ENCODE measurements around the gene SIPA1L3. TPM values are rescaled to one million over a fixed set of nuclear protein-coding genes. Genes with fewer than 3 reads are reported as not detected.

Gene SIPA1L3
- total and polyA plus RNA-seq, 2 of the 13 experiments (the other 11 are each of a cell fraction or from before 2014, with no cell fraction given): 5.5 to 7.7 TPM

DNA sequence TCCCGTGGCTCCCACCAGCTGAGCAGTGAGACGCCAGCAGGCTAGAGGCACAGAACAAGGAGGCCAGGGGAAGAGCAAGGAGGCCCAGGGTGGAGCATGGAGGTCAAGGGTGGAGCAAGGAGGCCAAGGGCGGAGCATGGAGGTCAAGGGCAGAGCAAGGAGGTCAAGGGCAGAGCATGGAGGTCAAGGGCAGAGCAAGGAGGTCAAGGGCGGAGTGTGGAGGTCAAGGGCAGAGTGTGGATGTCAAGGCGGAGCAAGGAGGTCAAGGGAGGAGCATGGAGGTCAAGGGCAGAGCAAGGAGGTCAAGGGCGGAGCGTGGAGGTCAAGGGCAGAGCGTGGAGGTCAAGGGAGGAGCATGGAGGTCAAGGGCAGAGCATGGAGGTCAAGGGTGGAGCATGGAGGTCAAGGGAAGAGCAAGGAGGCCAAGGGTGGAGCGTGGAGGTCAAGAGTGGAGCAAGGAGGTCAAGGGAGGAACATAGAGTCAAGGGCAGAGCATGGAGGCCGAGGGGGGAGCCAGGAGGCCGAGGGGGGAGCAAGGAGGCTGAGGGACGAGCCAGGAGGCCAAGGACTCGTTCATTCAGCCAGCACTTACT, 289.3 kb downstream of the SIPA1L3 start:
- BruUV-seq (replicated peaks): no TSS peak
- no peaks in the 10 kb centered on the region for H4K20me1 ChIP-seq (ENCODE audit: insufficient read depth, low read length)

More for the DNA sequence above, 289.3 kb downstream of the SIPA1L3 start:
- Histone ChIP-seq H3K79me2 (ENCODE audit: insufficient read depth, low read length) (no peaks in the 10 kb centered on the region), H3K9me3 (ENCODE audit: low read length) (no peaks in the 10 kb centered on the region), H3K4me1 (ENCODE audit: insufficient read depth, low read length) (peaks cover 13% of the 10 kb centered on the region), H2AFZ (ENCODE audit: low read length) (no peak overlapping the region), H3K27me3 (ENCODE audit: control insufficient read depth in 1 of 2, insufficient read depth in 2 of 2, low read length in 2 of 2) (no peaks in the 10 kb centered on the region), H3K4me2 (ENCODE audit: low read depth, low read length) (no peak overlapping the region), H3K4me3 (replicated peaks in 1 of 3; ENCODE audit: insufficient read depth in 1 of 3, low read depth in 2 of 3, low read length in 3 of 3) (no peak overlapping the region), H3K36me3 (replicated peaks in 1 of 2; ENCODE audit: control insufficient read depth in 1 of 2, insufficient read depth in 2 of 2, low read length in 2 of 2) (no peaks in the 10 kb centered on the region), H3K27ac (ENCODE audit: extremely low read length, insufficient read depth, low read length) (no peak overlapping the region), H3K9ac (ENCODE audit: insufficient read depth, low read depth, low read length) (no peak overlapping the region)
- WGBS (ENCODE audit: low lambda C conversion rate): 93% methylated on average over 13 of the region's 13 CpGs
- TF ChIP-seq, protein P1, sequence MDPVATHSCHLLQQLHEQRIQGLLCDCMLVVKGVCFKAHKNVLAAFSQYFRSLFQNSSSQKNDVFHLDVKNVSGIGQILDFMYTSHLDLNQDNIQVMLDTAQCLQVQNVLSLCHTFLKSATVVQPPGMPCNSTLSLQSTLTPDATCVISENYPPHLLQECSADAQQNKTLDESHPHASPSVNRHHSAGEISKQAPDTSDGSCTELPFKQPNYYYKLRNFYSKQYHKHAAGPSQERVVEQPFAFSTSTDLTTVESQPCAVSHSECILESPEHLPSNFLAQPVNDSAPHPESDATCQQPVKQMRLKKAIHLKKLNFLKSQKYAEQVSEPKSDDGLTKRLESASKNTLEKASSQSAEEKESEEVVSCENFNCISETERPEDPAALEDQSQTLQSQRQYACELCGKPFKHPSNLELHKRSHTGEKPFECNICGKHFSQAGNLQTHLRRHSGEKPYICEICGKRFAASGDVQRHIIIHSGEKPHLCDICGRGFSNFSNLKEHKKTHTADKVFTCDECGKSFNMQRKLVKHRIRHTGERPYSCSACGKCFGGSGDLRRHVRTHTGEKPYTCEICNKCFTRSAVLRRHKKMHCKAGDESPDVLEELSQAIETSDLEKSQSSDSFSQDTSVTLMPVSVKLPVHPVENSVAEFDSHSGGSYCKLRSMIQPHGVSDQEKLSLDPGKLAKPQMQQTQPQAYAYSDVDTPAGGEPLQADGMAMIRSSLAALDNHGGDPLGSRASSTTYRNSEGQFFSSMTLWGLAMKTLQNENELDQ (CRISPR knock-in tag; IDR thresholded peaks at IDR 0.05; ENCODE audit: borderline replicate concordance): no peak
- no peak for TF ChIP-seq ZNF605 (CRISPR knock-in tag; IDR thresholded peaks at IDR 0.05)
- TF ChIP-seq NR2F6 (IDR thresholded peaks at IDR 0.05): peak; percentile 57; the same call in 1 of the 2 replicates
- no peak for TF ChIP-seq NR2F6 (CRISPR knock-in tag; IDR thresholded peaks at IDR 0.05)
- TF ChIP-seq NR2F2 (IDR thresholded peaks at IDR 0.05; ENCODE audit: borderline replicate concordance, low read depth): peak; percentile 62; the same call in 1 of the 2 replicates
- TF ChIP-seq, protein P2, sequence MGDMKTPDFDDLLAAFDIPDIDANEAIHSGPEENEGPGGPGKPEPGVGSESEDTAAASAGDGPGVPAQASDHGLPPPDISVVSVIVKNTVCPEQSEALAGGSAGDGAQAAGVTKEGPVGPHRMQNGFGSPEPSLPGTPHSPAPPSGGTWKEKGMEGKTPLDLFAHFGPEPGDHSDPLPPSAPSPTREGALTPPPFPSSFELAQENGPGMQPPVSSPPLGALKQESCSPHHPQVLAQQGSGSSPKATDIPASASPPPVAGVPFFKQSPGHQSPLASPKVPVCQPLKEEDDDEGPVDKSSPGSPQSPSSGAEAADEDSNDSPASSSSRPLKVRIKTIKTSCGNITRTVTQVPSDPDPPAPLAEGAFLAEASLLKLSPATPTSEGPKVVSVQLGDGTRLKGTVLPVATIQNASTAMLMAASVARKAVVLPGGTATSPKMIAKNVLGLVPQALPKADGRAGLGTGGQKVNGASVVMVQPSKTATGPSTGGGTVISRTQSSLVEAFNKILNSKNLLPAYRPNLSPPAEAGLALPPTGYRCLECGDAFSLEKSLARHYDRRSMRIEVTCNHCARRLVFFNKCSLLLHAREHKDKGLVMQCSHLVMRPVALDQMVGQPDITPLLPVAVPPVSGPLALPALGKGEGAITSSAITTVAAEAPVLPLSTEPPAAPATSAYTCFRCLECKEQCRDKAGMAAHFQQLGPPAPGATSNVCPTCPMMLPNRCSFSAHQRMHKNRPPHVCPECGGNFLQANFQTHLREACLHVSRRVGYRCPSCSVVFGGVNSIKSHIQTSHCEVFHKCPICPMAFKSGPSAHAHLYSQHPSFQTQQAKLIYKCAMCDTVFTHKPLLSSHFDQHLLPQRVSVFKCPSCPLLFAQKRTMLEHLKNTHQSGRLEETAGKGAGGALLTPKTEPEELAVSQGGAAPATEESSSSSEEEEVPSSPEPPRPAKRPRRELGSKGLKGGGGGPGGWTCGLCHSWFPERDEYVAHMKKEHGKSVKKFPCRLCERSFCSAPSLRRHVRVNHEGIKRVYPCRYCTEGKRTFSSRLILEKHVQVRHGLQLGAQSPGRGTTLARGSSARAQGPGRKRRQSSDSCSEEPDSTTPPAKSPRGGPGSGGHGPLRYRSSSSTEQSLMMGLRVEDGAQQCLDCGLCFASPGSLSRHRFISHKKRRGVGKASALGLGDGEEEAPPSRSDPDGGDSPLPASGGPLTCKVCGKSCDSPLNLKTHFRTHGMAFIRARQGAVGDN (CRISPR knock-in tag; IDR thresholded peaks at IDR 0.05): peak; percentile 16; the same call in 1 of the 2 replicates
- peak; percentile 88 for TF ChIP-seq ESRRA (CRISPR knock-in tag; IDR thresholded peaks at IDR 0.05; ENCODE audit: low read depth)
- 0 out of 2 replicates have a peak, but pooled peaks have one; percentile 33 for TF ChIP-seq NR2C2 (CRISPR knock-in tag; IDR thresholded peaks at IDR 0.05; ENCODE audit: borderline replicate concordance)
- TF ChIP-seq HOXA7 (CRISPR knock-in tag; IDR thresholded peaks at IDR 0.05): no peak
- TF ChIP-seq NCOR1 (IDR thresholded peaks at IDR 0.05; ENCODE audit: borderline replicate concordance, low read length): 0 out of 2 replicates have a peak, but pooled peaks have one; percentile 22
- CTCF ChIA-PET (ENCODE audit: low intra/inter-chr PET ratio, low total read pairs): no interaction called here
- no peak for ATAC-seq
- POLR2A ChIA-PET: no interaction called here
- FAIRE-seq: no peak
- DNase-seq (ENCODE audit: low spot score): no peak
- intact Hi-C loops (cut with micrococcal nuclease; ENCODE audit: unreplicated experiment) (no loop called here), in situ Hi-C loops (cut with HindIII; ENCODE audit: extremely low pct_ligation_motif_present, low pct_unique_long_range_greater_than_20kb) (no loop called here)
